Fibroblast of lung (primary cell): ENCODE results near the gene TH. TPM values are rescaled to one million over a fixed set of nuclear protein-coding genes. Genes with fewer than 3 reads are reported as not detected.

Source experiments
- DNase-seq, 2 donors: peaks; one replicate each; pipeline versions ENCODE4 v3.0.0 to v3.0.0-alpha.2; 2010; ENCODE audit warnings: low read depth in 2 of 2
- H2AFZ ChIP-seq: 2 replicates; pipeline ENCODE4 v1.5.1; 2012; ENCODE audit warnings: low read length, control low read depth, inconsistent platforms
- H3K27ac ChIP-seq: 2 replicates; pipeline ENCODE4 v1.5.1; 2011; ENCODE audit warnings: low read length, control low read depth; ENCODE audit not compliant: insufficient read depth
- H3K27me3 ChIP-seq: 2 replicates; pipeline ENCODE4 v1.5.1; 2011; ENCODE audit warnings: mild to moderate bottlenecking, low read length; ENCODE audit not compliant: control insufficient read depth, insufficient read depth
- H3K36me3 ChIP-seq: 2 replicates; pipeline ENCODE4 v1.5.1; 2011; ENCODE audit warnings: low read length; ENCODE audit not compliant: control insufficient read depth, insufficient read depth
- H3K4me1 ChIP-seq: 2 replicates; pipeline ENCODE4 v1.5.1; 2011; ENCODE audit warnings: low read length; ENCODE audit not compliant: control insufficient read depth, insufficient read depth; ENCODE audit errors: extremely low read depth
- H3K4me2 ChIP-seq: 2 replicates; pipeline ENCODE4 v1.5.1; 2011; ENCODE audit warnings: low read length, control low read depth; ENCODE audit not compliant: insufficient read depth; ENCODE audit errors: extremely low read depth
- H3K4me3 ChIP-seq, 4 experiments: fragments of 200-600 bp in 1 of 4; sonication (generic) in 1 of 4; replicated peaks in 1 of 4; 2 replicates each; pipeline ENCODE4 v1.5.1; 2011 to 2016; ENCODE audit warnings: low read length in 4 of 4, low read depth in 3 of 4, mild to moderate bottlenecking in 3 of 4, control low read depth in 2 of 4, inconsistent platforms in 1 of 4, mixed read lengths in 1 of 4; ENCODE audit not compliant: insufficient read depth in 1 of 4; ENCODE audit errors: control extremely low read depth in 1 of 4
- H3K79me2 ChIP-seq: 2 replicates; pipeline ENCODE4 v1.5.1; 2012; ENCODE audit warnings: mild to moderate bottlenecking, low read length, inconsistent platforms; ENCODE audit not compliant: control insufficient read depth, insufficient read depth
- H3K9ac ChIP-seq: 2 replicates; pipeline ENCODE4 v1.5.1; 2011; ENCODE audit warnings: mild to moderate bottlenecking, low read length, control low read depth; ENCODE audit not compliant: insufficient read depth
- H3K9me3 ChIP-seq: 2 replicates; pipeline ENCODE4 v1.5.1; 2012; ENCODE audit warnings: low read depth, low read length; ENCODE audit not compliant: control insufficient read depth, insufficient read depth
- H4K20me1 ChIP-seq: 2 replicates; pipeline ENCODE4 v1.5.1; 2011; ENCODE audit warnings: low read length; ENCODE audit not compliant: control insufficient read depth, insufficient read depth; ENCODE audit errors: extremely low read depth
- CTCF ChIP-seq, 2 donors: IDR thresholded peaks in 1 of 2; conservative IDR thresholded peaks in 1 of 2; 1 replicate in 1 of 2; 2 replicates in 1 of 2; pipeline ENCODE4 v1.5.1; 2011 to 2012; ENCODE audit warnings: low read length in 2 of 2, control low read depth in 1 of 2, inconsistent platforms in 1 of 2, low read depth in 1 of 2, mild to moderate bottlenecking in 1 of 2
- EZH2 ChIP-seq: IDR thresholded peaks from 2 replicates; pipeline ENCODE4 v1.5.1; 2012; ENCODE audit warnings: low read length, control low read depth, mild to moderate bottlenecking; ENCODE audit errors: missing control alignments
- polyA plus RNA-seq, 2 donors: library from polyadenylated mRNA; depleted of rRNA in 1 of 2; stranded (reverse) in 1 of 2; unstranded in 1 of 2; fragments of >200 nt; gene quantifications; 2 replicates each; pipeline ENCODE4 v1.2.1, GENCODE V29; 2011 to 2012; ENCODE audit warnings: missing spikeins in 1 of 2
- total RNA-seq: library from RNA; depleted of rRNA; stranded (reverse); fragments of >200 nt; gene quantifications from 2 replicates; pipeline ENCODE4 v1.2.1, GENCODE V29; 2014

The TH gene
- total and polyA plus RNA-seq, 2 donors (not counting 1 experiment from before 2014, with no cell fraction given) = 0.17 TPM; not detected in 1

- TF ChIP-seq EZH2 (no peak), CTCF (conservative IDR thresholded peaks at IDR 0.05 in 1 of 2, IDR thresholded peaks at IDR 0.05 in 1 of 2; ENCODE audit: low read depth in 1 of 2, low read length in 2 of 2) (no peak)
- no peaks in the 10 kb centered on the region for H4K20me1 ChIP-seq
- H3K4me1 ChIP-seq = no peaks in the 10 kb centered on the region
- no peaks in the 10 kb centered on the region for H3K36me3 ChIP-seq
- H3K4me2 ChIP-seq = no peak overlapping the region
- DNase-seq = no peak
- no peaks in the 10 kb centered on the region for H3K27me3 ChIP-seq
- no peak overlapping the region for H3K4me3 ChIP-seq
- no peak overlapping the region for H2AFZ ChIP-seq
- H3K27ac ChIP-seq = no peak overlapping the region
- H3K9ac ChIP-seq = no peak overlapping the region
- no peaks in the 10 kb centered on the region for H3K79me2 ChIP-seq
- no peaks in the 10 kb centered on the region for H3K9me3 ChIP-seq
Observed at GRCh38 chr11:2116680-2117079, 54.9 kb downstream of the TH start.

- Histone ChIP-seq H3K79me2 (no peaks in the 10 kb centered on the region), H3K4me3 (no peak overlapping the region), H3K9me3 (no peaks in the 10 kb centered on the region), H3K27me3 (no peaks in the 10 kb centered on the region), H3K4me2 (no peak overlapping the region), H3K9ac (no peak overlapping the region), H3K36me3 (no peaks in the 10 kb centered on the region), H2AFZ (no peak overlapping the region), H3K4me1 (no peaks in the 10 kb centered on the region), H3K27ac (no peak overlapping the region), H4K20me1 (no peaks in the 10 kb centered on the region)
- no peak for TF ChIP-seq EZH2
- TF ChIP-seq CTCF (conservative IDR thresholded peaks at IDR 0.05 in 1 of 2, IDR thresholded peaks at IDR 0.05 in 1 of 2; ENCODE audit: low read depth in 1 of 2, low read length in 2 of 2) = no peak
- DNase-seq = no peak
Observed at GRCh38 chr11:2115308-2115707, 56.3 kb downstream of the TH start.

- H3K27me3 ChIP-seq = no peaks in the 10 kb centered on the region
- H3K4me2 ChIP-seq = no peak overlapping the region
- H2AFZ ChIP-seq = no peak overlapping the region
- no peaks in the 10 kb centered on the region for H3K79me2 ChIP-seq
- no peak overlapping the region for H3K27ac ChIP-seq
- no peaks in the 10 kb centered on the region for H3K4me1 ChIP-seq
- no peak overlapping the region for H3K4me3 ChIP-seq
- no peaks in the 10 kb centered on the region for H3K9me3 ChIP-seq
- H3K36me3 ChIP-seq = no peaks in the 10 kb centered on the region
- no peak overlapping the region for H3K9ac ChIP-seq
- TF ChIP-seq CTCF (conservative IDR thresholded peaks at IDR 0.05 in 1 of 2, IDR thresholded peaks at IDR 0.05 in 1 of 2; ENCODE audit: low read depth in 1 of 2, low read length in 2 of 2) (no peak), EZH2 (no peak)
- no peaks in the 10 kb centered on the region for H4K20me1 ChIP-seq
- no peak for DNase-seq
Observed at GRCh38 chr11:2114430-2115241, 57.0 kb downstream of the TH start.

Other genes starting within 250 kb of the TH start
- gene MRPL23, start 224.5 kb downstream of the TH start, total RNA-seq = 49.8 and 95.3 TPM in 2 replicates
- 68.2 and 94.2 TPM in 2 replicates for gene MRPL23, start 224.5 kb downstream of the TH start, polyA plus RNA-seq
- 1.8 and 55.0 TPM in 2 replicates for gene H19, start 174.0 kb downstream of the TH start, total RNA-seq
- 2.3 and 8.9 TPM in 2 replicates for gene H19, start 174.0 kb downstream of the TH start, polyA plus RNA-seq
- gene IGF2, start 32.4 kb downstream of the TH start, total RNA-seq = under 0.01 and 0.17 TPM in 2 replicates
- 0.03 and 0.08 TPM in 2 replicates for gene IGF2, start 32.4 kb downstream of the TH start, polyA plus RNA-seq
- not detected in 2 replicates for gene INS, start 10.6 kb downstream of the TH start, total RNA-seq
- not detected in 2 replicates for gene INS, start 10.6 kb downstream of the TH start, polyA plus RNA-seq
- gene ASCL2, start 98.8 kb upstream of the TH start, total RNA-seq = not detected in 2 replicates
- gene ASCL2, start 98.8 kb upstream of the TH start, polyA plus RNA-seq = not detected in 2 replicates
- gene C11orf21, start 130.1 kb upstream of the TH start, total RNA-seq = under 0.01 TPM in 1 of 2 replicates, not detected in the other
- not detected in 2 replicates for gene C11orf21, start 130.1 kb upstream of the TH start, polyA plus RNA-seq
- gene TSPAN32, start 130.2 kb upstream of the TH start, total RNA-seq = 0.17 and 0.26 TPM in 2 replicates
- gene TSPAN32, start 130.2 kb upstream of the TH start, polyA plus RNA-seq = 0.05 TPM in 1 of 2 replicates, not detected in the other
- gene CD81, start 205.5 kb upstream of the TH start, total RNA-seq = 289 and 438 TPM in 2 replicates
- gene CD81, start 205.5 kb upstream of the TH start, polyA plus RNA-seq = 572 and 611 TPM in 2 replicates
- 48.7 and 51.1 TPM in 2 replicates for gene TSSC4, start 228.9 kb upstream of the TH start, total RNA-seq
- 8.8 and 10.9 TPM in 2 replicates for gene TSSC4, start 228.9 kb upstream of the TH start, polyA plus RNA-seq